Measurements from ENCODE around the gene USP12.

- TF ChIP-seq POLR2A (IDR thresholded peaks at IDR 0.05) (no peak), CTCF (IDR thresholded peaks at IDR 0.05) (no peak)
Observed at GRCh38 chr13:27166313-27166712, 5.3 kb downstream of the USP12 start.
